Left ventricle myocardium inferior (tissue), 1 donor: ENCODE measurements around the gene PIEZO1. TPM values are rescaled to one million over a fixed set of nuclear protein-coding genes. Genes with fewer than 3 reads are reported as not detected.

Experiments
- DNase-seq: peaks from one replicate; pipeline ENCODE4 v3.0.0-alpha.2; 2020
- H3K27ac ChIP-seq: fragments of 200-600 bp; replicated peaks from 2 replicates; pipeline ENCODE4 v1.8.0; 2021
- H3K27me3 ChIP-seq: fragments of 200-600 bp; 2 replicates; pipeline ENCODE4 v1.8.0; 2021; ENCODE audit warnings: low read depth
- H3K36me3 ChIP-seq: fragments of 200-600 bp; 2 replicates; pipeline ENCODE4 v1.8.0; 2021
- H3K4me1 ChIP-seq: fragments of 200-600 bp; 2 replicates; pipeline ENCODE4 v1.8.0; 2021
- H3K4me3 ChIP-seq: fragments of 200-600 bp; 2 replicates; pipeline ENCODE4 v1.8.0; 2021; ENCODE audit warnings: mild to moderate bottlenecking, moderate library complexity
- H3K9me3 ChIP-seq: fragments of 200-600 bp; replicated peaks from 2 replicates; pipeline ENCODE4 v1.8.0; 2021
- CTCF ChIP-seq: fragments of 200-600 bp; IDR thresholded peaks from 2 replicates; pipeline ENCODE4 v1.8.0; 2021; ENCODE audit warnings: antibody characterized with exemption, mild to moderate bottlenecking, borderline replicate concordance
- intact Hi-C: fragments of 100-400 bp; cut with micrococcal nuclease; formaldehyde crosslinking; loops from one replicate; pipeline ENCODE4 v1.11.0; 2022
- total RNA-seq: library from RNA; stranded (reverse); fragmentation: NEBNext Ultra II Directional; extraction: Animal tissue kit (Norgen Biotek cat#: 25700); gene quantifications from one replicate; pipeline ENCODE4 v1.2.1, GENCODE V29; 2021
- donor health status: DM: no; HTN: yes; CAD: no; lungs with severe emphysema.

PIEZO1 gene
- total RNA-seq, 1 donor from 2014 or later: 17.1 TPM

- Histone ChIP-seq H3K4me1 (peaks cover 31% of the 10 kb centered on the region), H3K36me3 (no peaks in the 10 kb centered on the region), H3K4me3 (no peak overlapping the region), H3K27me3 (no peaks in the 10 kb centered on the region), H3K9me3 (no peaks in the 10 kb centered on the region), H3K27ac (no peak overlapping the region)
- intact Hi-C loops: no loop called here
- TF ChIP-seq CTCF: no peak
- no peak for DNase-seq
These were observed 35.7 kb downstream of the PIEZO1 start for GRCh38 chr16:88749358-88749757.

- Histone ChIP-seq H3K36me3 (no peaks in the 10 kb centered on the region), H3K4me3 (no peak overlapping the region), H3K27ac (no peak overlapping the region), H3K4me1 (peaks cover 41% of the 10 kb centered on the region), H3K9me3 (no peaks in the 10 kb centered on the region), H3K27me3 (no peaks in the 10 kb centered on the region)
- no peak for TF ChIP-seq CTCF
- intact Hi-C loops: no loop called here
- no peak for DNase-seq
These were observed 36.7 kb downstream of the PIEZO1 start for GRCh38 chr16:88748364-88748763.

- Histone ChIP-seq H3K27ac (no peak overlapping the region), H3K4me3 (no peak overlapping the region), H3K27me3 (no peaks in the 10 kb centered on the region), H3K36me3 (no peaks in the 10 kb centered on the region), H3K4me1 (peaks cover 41% of the 10 kb centered on the region), H3K9me3 (no peaks in the 10 kb centered on the region)
- intact Hi-C loops: no loop called here
- TF ChIP-seq CTCF: no peak
- no peak for DNase-seq
These were observed 37.3 kb downstream of the PIEZO1 start for GRCh38 chr16:88747588-88748301.

- peak overlapping the region; percentile 73 for H3K27ac ChIP-seq
- H3K4me3 ChIP-seq: no peak overlapping the region
- no peak for TF ChIP-seq CTCF
- no peaks in the 10 kb centered on the region for H3K27me3 ChIP-seq
- intact Hi-C loops: no loop called here
- no peaks in the 10 kb centered on the region for H3K9me3 ChIP-seq
- no peak for DNase-seq
- peaks cover 41% of the 10 kb centered on the region for H3K4me1 ChIP-seq
- H3K36me3 ChIP-seq: no peaks in the 10 kb centered on the region
These were observed 38.5 kb downstream of the PIEZO1 start for GRCh38 chr16:88746506-88746905.

- intact Hi-C loops: loop anchor here (5.0 kb wide), 1 partner anchor 37 kb away; no protein-coding TSS in a partner anchor
- Histone ChIP-seq H3K4me3 (no peak overlapping the region), H3K27ac (peak overlapping the region; percentile 73), H3K27me3 (no peaks in the 10 kb centered on the region), H3K36me3 (no peaks in the 10 kb centered on the region), H3K4me1 (peaks cover 41% of the 10 kb centered on the region), H3K9me3 (no peaks in the 10 kb centered on the region)
- peak; percentile 36 for DNase-seq
- TF ChIP-seq CTCF: no peak
These were observed 40.2 kb downstream of the PIEZO1 start for GRCh38 chr16:88744577-88745521.
